ENCODE data around the gene EYA2.

GRCh38 chr20:46875059-46875458 lies 19.6 kb upstream of the EYA2 start:
- TF ChIP-seq CTCF (IDR thresholded peaks at IDR 0.05): no peak
- TF ChIP-seq POLR2A (IDR thresholded peaks at IDR 0.05): no peak
